ENCODE measurements around the gene AGA.
A peak's percentile ranks its signal among the peaks of the same experiment; 100 is the strongest.

AGA gene

DNA sequence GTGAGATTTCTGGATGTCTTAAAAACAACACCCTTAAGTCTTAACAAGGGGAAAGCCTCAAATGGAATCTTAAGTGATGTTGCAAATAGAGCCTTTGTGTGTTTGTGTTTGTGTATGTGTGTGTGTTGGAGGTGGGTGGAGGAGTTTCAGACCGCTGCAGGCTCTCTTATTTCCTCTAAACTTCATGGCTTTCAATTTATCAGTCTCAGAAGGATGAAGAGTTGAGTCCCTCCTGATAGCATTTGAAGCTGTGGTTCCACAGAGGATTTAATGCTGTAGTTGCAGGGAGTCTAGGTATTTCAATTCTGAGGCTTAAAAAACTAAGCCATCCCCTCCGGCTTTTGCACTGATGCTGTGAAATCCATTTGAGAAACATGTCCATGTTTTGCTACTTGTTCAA lies 4.3 kb upstream of the AGA start:
- no peak for DNase-seq

DNA sequence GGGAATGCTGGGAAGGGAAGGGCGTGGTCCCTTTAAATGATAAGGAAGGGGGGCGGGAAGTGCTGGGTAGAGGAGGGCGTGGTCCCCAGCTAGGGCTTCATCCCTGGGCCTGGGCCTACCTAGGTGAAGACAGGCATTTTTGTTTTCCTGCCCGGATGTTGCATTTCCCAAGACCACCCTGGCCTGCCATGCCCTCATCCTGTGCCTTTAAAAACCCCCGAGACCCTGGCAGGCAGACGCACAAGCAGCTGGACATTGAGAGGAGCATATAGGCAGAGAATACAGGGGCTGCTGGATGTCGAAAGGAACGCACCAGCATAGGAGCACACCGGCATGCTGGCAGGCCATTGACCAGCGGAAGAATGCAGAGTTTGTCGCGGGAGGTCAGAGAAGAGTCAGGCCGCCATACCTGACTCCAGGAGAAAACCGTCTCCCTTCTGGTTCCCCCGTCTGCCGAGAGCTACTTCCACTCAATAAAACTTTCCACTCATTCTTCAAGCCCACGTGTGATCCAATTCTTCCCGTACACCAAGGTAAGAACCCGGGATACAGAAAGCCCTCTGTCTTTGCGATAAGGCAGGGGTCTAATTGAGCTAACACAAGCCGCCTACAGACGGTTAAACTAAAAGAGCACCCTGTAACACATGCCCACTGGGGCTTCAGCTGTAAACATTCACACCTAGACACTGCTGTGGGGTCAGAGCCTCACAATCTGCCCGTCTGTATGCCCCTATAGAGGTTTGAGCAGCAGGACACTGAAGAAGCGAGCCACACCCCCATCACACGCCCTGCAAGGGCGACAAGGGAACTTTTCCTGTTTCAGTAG lies 2.9 kb upstream of the AGA start:
- DNase-seq: no peak

DNA sequence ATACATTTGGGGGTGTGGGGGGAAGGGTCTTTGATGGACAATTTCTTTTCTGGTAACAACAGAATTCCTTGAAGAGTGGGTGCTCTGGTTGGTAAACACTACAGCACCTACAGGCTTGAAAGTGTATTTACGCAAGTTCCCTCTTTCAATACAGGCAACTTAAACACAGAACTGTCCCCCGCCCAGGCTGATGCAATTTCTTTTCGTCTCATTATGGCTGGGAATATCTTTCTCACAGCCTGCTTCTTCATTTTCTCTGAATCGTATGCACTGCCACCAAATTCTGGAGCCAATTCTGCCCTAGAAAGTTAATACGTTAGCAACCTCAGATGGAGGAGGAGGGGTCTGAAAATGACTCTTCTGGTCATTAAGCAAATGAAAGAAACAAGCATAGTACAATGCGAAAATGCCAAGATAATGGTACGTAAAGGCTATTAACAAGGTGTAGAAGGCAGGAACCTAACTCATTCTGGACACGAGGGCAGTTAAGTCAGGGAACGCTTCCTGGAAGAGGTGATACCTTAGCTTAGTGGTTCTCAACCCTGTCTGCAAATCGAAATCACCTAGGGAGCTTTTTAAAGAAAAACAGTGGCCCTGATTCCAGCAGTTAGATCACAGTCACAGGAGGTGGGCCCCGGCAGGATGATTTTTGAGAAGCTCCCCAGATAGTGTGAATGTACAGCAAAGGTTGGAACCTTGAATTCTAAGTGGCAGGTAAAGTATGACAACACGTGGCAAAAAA lies 1.0 kb downstream of the AGA start:
- peak; percentile 71 for DNase-seq

DNA sequence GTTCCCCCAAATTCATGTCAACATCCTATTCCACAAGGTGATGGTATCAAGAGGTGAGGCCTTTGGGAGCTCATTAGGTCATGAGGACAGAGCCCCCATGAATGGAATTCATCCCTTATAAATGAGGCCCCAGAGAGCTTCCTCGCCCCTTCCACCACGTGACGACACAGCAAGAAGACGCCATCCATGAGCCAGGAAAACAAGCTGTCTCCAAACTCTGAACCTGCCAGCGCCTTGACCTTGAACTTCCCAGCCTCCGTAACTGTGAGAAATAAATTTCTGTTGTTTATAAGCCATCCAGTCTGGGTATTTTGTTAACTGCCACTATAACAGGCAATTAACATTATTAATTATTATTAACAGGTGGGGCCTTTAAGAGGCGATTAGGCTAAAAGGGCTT lies 5.8 kb downstream of the AGA start:
- DNase-seq: no peak

DNA sequence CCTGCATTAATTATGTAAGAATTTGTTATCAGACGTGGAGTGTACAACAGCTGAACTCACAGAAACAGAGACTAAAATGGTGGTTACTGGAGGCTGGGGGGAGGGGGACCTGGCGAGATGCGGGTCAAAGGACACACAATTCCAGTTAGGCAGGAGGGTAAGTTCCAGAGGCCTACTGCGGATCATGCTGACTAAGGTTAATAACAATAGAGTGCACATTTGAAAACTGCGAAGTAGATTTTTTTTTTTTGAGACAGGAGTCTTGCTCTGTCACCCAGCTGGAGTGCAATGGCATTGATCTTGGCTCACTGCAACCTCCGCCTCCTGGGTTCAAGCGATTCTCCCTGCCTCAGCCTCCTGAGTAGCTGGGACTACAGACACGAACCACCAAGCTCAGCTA lies 7.6 kb downstream of the AGA start:
- DNase-seq: no peak

DNA sequence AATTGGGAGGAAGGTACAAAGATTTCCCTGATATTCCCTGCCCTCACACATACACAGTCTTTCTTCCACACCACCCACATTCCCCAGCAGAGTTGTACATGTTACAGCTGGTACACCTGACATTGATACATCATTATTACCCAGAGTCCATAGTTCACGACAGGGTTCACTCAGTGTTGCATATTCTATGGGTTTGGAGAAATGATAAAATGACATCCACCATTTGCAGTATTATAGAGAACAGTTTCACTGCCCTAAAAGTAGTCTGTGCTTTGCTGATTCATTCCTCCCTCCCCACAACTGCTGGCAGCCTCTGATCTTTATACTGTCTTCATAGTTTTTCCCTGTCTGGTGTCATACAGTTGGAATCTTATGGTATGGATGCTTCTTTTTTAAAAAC lies 15.0 kb downstream of the AGA start:
- peak; percentile 79 for DNase-seq

DNA sequence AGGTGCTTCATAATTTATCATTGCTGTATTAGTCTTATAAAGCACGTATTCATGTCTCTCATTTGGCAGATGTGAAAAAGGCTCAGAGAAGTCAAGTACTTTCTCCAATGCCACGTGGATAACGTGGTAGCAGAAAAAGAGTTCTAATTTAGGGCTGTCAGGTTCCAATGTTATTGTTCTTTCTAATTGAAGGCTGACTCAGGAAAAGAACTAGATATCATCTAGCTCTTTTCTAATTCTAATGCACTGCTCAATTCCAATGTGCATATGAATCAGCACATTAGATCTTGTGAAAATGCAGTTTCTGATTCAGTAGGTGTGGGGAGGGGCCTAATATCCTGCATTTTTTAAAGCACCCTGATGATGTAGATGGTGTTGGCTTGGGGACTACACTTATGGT lies 22.8 kb downstream of the AGA start:
- DNase-seq: no peak

DNA sequence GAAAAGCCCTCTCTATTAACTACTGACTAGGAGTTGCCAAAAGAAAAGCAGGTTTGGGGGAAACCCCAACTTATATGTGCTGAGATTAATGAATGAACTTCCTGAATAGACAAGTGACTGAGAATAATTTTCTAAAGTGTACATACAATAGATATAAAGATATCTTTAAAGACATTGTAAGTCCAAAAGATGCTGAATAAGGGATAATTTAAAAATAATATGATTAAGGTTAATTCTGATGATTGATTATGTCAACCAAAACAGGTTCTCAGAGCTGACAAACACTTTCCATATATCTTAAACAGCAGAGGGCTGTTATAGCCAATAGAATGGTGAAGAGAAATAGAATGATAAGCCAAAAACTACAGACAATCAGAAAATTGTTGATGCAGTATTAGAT lies 28.6 kb downstream of the AGA start:
- DNase-seq: no peak

DNA sequence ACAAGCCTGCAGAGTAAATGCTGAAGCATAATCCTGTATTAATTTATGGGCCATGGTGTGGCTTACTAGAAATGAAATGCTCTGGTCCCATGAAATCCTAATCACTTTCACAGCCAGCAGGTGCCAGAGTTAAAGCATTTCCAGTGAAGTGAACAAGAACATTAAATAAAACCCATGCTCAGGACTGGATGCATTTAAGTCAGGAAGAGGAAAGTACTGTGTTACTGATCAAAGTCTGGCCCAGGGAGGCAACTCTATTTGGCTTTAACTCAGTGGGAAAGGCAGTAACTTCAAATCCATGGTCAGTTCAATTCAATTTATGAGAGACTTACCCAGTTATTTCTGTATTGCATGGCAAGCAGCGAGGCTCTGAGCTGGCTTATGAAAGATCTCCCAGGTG lies 29.2 kb downstream of the AGA start:
- DNase-seq: no peak

DNA sequence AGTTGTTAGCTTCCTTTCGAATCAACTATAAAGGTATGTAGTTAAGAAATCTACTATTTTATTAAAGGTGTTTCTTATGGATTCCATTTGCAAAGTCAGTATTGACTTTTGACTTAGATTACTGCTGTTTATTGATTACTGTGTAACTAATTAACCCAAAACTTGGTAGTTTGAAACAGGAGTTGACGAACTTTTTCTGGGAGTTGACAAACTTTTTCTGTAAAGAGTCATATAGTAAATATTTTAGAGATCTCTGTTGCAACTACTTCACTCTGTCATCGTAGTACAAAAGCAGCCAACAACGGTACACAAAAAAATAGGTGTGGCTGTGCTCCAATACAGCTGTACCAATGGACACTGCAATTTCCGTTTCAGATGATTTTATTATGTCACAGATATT lies 30.2 kb downstream of the AGA start:
- no peak for DNase-seq

DNA sequence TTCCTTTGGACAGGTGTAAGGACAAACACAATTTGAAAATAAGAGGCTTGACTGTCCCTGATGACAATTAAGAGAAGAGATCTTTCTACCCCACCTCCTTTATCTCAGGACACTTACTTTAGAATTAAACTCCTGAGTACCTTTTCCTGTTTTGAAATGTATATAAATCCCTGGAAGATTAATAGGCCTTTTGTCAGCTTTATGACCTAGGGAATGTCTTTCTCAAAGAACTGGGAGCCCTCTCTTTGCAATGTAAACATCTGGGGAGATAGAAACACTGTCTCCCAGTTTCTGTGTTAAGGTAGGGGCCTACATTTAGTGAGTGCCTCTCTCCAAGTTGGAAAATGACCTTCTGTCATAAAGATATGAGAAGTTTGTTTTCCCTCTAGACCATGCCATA lies 31.7 kb downstream of the AGA start:
- DNase-seq: no peak

DNA sequence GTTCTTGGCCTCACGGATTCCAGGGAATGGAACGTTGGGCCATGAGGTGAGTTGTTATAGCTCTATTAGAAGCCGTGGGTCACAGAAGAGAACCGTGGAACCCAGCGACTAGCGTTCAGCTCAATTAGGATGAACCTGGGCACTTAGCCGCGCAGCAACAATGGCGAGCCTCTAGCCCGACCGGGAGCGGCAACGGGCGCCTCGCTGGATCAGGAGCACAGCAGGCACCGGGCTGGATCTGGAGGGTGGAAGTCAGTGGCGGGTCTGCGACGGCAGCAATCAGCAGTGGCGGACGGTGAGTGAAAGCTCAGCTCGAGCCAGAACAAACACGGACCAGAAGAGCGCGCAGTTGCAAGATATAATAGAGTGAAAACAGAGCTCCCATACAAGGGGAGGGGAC lies 34.2 kb downstream of the AGA start:
- DNase-seq: no peak

DNA sequence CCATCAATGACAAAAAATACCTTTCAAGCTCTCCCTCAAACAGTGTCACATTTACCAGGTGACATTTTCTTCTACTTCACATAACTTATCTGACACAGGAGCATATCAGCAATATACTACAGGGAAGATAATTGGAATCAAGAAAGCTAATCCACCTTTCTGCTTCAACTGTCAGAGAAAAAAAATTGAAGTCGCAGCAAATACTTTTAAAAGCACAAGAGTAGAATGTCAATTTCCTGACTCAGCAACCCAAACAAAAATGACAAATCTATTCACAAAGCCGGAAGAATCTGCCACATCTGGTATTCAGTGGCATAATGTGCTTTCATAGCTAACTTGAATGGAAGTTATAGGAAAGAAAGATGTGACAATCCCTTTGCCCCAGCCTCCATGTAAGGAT lies 36.7 kb downstream of the AGA start:
- peak; percentile 21 for DNase-seq

DNA sequence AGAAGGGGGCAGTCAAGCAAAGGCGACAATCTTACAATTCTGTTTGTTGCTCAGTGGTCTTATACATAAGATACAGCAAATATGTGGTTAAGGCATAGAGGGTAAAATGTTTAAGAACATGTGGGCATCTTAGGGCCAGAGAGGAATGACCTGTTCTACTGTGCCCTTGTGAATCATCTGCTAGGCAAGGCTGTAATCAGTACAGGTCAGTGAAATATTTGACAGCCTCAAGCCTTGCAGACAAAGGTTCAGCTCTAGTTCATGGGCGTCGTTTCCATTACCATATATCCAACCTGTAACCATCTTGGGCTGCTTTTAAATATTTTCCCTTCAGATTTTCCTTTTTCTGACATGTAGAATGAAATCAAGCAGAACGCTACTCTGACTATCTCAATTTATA lies 37.3 kb downstream of the AGA start:
- no peak for DNase-seq

DNA sequence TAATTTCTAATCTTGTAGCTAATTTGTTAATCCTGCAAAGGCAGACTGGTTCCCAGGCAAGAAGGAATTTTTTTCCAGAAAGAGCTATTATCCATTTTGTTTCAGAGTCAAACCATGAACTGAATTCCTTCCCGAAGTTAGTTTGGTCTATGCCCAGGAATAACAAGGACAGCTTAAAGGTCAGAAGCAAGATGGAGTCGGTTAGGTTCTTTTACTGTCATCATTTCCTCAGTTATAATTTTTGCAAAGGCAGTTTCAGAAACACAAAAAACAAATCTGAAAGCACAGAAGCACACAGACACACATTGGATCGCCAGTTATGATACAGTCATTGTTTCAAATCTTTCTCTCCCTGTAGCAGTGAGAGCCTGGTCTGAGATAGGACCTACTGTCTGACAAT lies 37.9 kb downstream of the AGA start:
- DNase-seq: no peak

DNA sequence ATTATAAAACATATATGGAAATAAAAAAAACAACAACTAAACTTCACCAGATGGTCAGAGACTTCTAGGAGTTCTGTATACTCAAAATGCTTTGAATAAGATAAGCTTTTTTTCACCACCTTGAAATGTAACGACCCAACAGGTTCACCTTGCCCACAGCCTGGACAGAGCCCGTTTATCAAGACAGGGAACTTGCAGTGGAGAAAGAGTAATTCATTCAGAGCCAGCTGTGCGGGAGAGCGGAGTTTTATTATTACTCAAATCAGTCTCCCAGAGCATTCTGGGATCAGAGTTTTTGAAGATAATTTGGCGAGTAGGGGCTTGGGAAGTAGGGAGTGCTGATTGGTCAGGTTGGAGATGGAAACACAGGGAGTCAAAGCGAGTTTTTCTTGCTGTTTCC lies 38.5 kb downstream of the AGA start:
- DNase-seq: no peak

DNA sequence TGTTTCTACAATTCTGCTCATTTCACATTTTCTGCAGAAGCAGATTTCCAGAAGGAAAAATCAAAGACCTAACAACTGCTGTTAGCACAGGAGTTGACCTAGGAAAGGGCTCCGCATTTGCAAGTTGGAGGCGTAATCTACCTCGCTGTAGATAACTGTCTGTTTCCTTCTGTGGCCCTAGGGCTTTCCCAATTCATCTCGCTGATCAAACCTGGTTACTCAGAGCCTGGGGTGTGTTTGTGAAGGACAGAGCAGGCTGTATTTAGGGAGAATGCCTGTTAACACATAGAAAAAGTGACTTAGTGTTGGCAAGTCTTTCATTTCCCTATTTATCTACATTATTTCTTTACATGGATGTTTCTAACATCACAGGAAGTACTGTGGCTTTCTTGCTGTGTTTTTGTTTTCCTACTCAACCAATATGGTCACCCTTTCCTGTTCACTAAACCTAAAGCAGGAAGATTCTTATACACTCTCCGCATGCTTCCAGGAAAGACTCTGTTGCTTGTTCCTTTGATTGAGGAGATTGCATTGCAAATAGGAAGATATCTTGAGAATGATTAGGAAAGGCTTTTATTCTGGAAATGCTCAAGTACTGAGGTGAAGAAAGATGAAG lies 40.5 kb downstream of the AGA start:
- DNase-seq: no peak

DNA sequence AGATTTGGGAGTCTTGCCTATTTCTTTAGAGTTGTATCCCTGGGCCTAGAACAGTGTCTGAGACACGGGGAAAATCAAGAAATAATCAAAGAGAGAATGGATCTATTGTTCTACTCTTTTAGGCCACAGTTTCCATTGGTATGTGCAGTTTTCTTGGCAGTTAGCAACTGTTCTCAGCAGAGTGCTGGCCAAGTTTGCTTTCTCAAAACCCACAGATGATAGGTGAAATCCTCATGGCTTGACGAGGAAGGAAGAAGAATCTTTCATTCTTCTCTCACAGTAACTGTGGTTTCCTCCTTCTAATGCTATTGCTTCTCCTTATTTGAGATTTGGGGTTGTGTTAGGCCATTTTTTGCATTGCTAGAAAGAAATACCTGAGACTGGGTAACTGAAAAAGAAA lies 42.2 kb downstream of the AGA start:
- DNase-seq: no peak

DNA sequence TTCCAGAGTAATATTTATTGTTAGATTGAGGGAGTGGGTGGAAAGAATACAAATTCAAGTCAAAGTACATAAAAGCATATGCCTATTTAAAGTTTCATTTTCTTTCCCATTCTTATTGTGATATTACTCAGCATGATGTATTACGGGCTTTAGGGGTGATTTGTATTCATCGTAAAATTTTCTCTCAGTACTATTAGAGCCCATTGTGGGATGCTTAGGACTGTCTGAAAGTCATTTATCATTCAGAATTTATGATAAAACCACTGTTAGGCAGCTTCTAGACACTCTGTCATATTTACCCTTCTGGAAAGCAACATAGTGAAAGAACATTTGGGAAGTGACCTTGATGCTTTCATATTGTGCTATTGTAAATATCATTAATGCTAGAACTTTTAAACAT lies 45.9 kb downstream of the AGA start:
- DNase-seq: no peak

DNA sequence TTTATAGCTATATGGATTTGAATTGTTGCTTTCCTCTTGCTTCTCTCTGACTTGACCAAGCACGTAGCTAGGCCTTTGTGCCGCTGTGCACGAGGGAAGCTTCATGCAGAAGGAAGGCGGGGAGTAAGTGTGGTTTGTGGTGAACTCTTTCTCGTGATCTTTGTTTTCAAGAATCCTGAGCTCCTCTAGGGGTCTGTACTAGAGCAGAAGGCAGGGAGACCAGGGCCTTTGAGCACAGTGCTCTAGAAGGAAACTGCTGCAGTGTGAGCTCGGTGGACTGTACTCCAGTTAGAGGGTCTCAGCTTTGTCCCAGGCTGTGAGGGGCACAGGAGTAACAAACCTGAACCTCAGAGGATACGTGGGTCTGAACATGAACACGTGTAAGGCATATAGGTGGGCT lies 49.0 kb downstream of the AGA start:
- DNase-seq: no peak

DNA sequence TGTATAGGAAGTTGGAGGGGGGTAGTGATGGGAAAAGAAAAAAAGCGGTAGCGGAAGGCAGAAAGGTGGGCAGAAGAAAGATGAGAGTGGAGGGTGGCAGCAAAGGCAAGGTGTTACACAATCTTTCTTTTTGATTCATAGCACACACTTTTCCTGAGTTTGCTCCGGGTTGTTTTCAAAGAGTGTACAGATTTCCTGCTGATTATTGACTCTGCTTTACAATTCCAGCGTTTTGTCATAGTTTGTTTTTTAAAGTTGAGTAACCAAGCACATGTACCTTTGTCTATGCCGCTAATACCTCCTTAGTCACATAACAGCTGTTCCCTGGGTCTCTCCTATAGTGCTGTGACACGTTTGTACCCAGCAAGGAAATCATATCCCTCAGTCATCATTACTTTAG lies 50.3 kb downstream of the AGA start:
- no peak for DNase-seq

DNA sequence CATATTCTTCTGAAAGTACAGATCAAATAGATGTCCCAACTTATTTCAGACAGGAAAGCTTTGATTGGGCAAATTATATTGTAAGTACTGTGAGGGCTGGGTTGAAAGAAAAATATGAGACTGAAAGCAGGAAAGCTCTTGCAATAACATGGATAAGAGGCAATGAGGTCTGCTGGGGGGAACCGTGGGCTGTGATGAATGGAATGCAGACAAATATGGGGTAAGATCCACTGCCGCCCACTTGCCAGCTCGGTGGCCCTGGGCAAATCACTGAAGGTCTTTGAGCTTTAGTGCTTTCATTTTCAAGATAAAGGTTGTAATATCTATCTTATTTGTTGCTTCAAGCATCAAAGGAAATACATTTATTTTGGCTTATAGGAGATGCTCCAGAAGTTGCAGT lies 51.0 kb downstream of the AGA start:
- DNase-seq: no peak

DNA sequence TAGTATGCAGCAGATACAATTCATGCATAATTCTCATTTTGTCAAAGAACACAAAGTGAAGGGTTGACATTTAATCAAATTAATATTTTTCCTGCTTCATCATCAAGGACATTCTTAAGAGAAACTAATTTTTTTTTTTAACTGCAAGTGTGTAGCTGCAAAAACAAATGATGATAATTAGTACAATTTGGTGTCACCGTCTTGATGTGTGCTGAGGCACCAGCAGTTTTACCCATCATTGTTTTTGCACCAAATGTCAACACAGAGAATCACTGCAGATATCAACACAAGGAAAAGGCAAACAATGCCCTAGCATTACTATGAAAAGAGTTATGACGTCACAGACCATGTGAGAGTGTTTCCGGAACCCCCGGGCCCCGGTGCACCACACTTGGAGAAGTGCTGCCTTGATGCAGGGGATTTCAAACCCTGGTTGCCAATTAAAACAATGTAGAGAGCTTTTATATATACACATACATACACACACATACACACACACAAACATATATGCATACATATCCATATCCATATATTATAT lies 55.9 kb downstream of the AGA start:
- no peak for DNase-seq

All from fibroblast of skin of abdomen (primary cell).